Mesenchymal stem cell (in vitro differentiated cells and primary cell): ENCODE measurements around the gene NR3C2.

Source experiments
- DNase-seq: peaks from one replicate; pipeline ENCODE4 v3.0.0-alpha.2; 2013
- H2AFZ ChIP-seq: one replicate; pipeline ENCODE4 v1.6.1; 2013; ENCODE audit warnings: low read depth, mild to moderate bottlenecking, control low read depth, inconsistent platforms, low read length, moderate library complexity
- H2AK5ac ChIP-seq: 2 replicates; pipeline ENCODE4 v1.6.1; 2013; ENCODE audit warnings: low read length, moderate library complexity, mild to moderate bottlenecking, inconsistent platforms; ENCODE audit not compliant: severe bottlenecking
- H2BK120ac ChIP-seq: one replicate; pipeline ENCODE4 v1.6.1; 2013; ENCODE audit warnings: low read depth, mild to moderate bottlenecking, inconsistent platforms, low read length, moderate library complexity
- H2BK12ac ChIP-seq, 2 experiments: one replicate each; pipeline ENCODE4 v1.6.1; 2013; ENCODE audit warnings: inconsistent platforms in 2 of 2, low read length in 2 of 2, mild to moderate bottlenecking in 2 of 2, moderate library complexity in 2 of 2, control low read depth in 1 of 2
- H2BK15ac ChIP-seq: one replicate; pipeline ENCODE4 v1.6.1; 2013; ENCODE audit warnings: mild to moderate bottlenecking, low read depth, inconsistent platforms; ENCODE audit not compliant: poor library complexity, severe bottlenecking
- H2BK5ac ChIP-seq: 2 replicates; pipeline ENCODE4 v1.6.1; 2013; ENCODE audit warnings: low read depth, mild to moderate bottlenecking, low read length, control low read depth, inconsistent platforms; ENCODE audit not compliant: poor library complexity, severe bottlenecking
- H3K14ac ChIP-seq, 2 experiments: one replicate each; pipeline ENCODE4 v1.6.1; 2013; ENCODE audit warnings: inconsistent platforms in 2 of 2, low read length in 2 of 2, control low read depth in 1 of 2, mild to moderate bottlenecking in 1 of 2, moderate library complexity in 1 of 2
- H3K18ac ChIP-seq, 2 experiments: one replicate each; pipeline ENCODE4 v1.6.1; 2013; ENCODE audit warnings: inconsistent platforms in 2 of 2, low read length in 2 of 2, control low read depth in 1 of 2, low read depth in 1 of 2, mild to moderate bottlenecking in 1 of 2
- H3K23ac ChIP-seq, 2 experiments: one replicate each; pipeline ENCODE4 v1.6.1; 2013; ENCODE audit warnings: inconsistent platforms in 2 of 2, low read length in 2 of 2, mild to moderate bottlenecking in 2 of 2, moderate library complexity in 2 of 2, control low read depth in 1 of 2
- H3K27ac ChIP-seq: 2 replicates; pipeline ENCODE4 v1.5.1; 2013; ENCODE audit warnings: mild to moderate bottlenecking, moderate library complexity, low read length, control low read depth, inconsistent platforms; ENCODE audit not compliant: poor library complexity, severe bottlenecking
- H3K27me3 ChIP-seq, 2 experiments: 2 replicates each; pipeline versions ENCODE4 v1.6.1 to v1.7.0; 2013; ENCODE audit warnings: low read length in 2 of 2, mild to moderate bottlenecking in 2 of 2, moderate library complexity in 2 of 2, control low read depth in 1 of 2, inconsistent platforms in 1 of 2; ENCODE audit not compliant: control insufficient read depth in 1 of 2, insufficient read depth in 1 of 2
- H3K36me3 ChIP-seq, 2 experiments: 2 replicates each; pipeline versions ENCODE4 v1.6.1 to v1.7.0; 2013; ENCODE audit warnings: low read length in 2 of 2, control low read depth in 1 of 2, inconsistent platforms in 1 of 2, low read depth in 1 of 2, mild to moderate bottlenecking in 1 of 2; ENCODE audit not compliant: insufficient read depth in 2 of 2, control insufficient read depth in 1 of 2
- H3K4ac ChIP-seq, 2 experiments: one replicate each; pipeline ENCODE4 v1.6.1; 2013; ENCODE audit warnings: inconsistent platforms in 2 of 2, low read length in 2 of 2, mild to moderate bottlenecking in 2 of 2, moderate library complexity in 2 of 2, control low read depth in 1 of 2, low read depth in 1 of 2
- H3K4me1 ChIP-seq: 2 replicates; pipeline ENCODE4 v1.6.1; 2013; ENCODE audit warnings: low read depth, low read length, control low read depth; ENCODE audit not compliant: control insufficient read depth, insufficient read depth
- H3K4me2 ChIP-seq: 2 replicates; pipeline ENCODE4 v1.6.1; 2013; ENCODE audit warnings: low read length, mild to moderate bottlenecking, inconsistent platforms; ENCODE audit not compliant: poor library complexity, severe bottlenecking
- H3K4me3 ChIP-seq, 2 experiments: 2 replicates each; pipeline versions ENCODE4 v1.5.1 to v1.7.0; 2013; ENCODE audit warnings: low read length in 2 of 2, mild to moderate bottlenecking in 2 of 2, control low read depth in 1 of 2, low read depth in 1 of 2; ENCODE audit not compliant: insufficient read depth in 1 of 2
- H3K79me1 ChIP-seq: replicated peaks from 2 replicates; pipeline ENCODE4 v1.6.1; 2013; ENCODE audit warnings: mild to moderate bottlenecking, control low read depth, low read length, inconsistent platforms; ENCODE audit not compliant: poor library complexity, severe bottlenecking
- H3K9ac ChIP-seq: 2 replicates; pipeline ENCODE4 v1.7.0; 2013; ENCODE audit warnings: mild to moderate bottlenecking, low read length, moderate library complexity
- H3K9me3 ChIP-seq: 2 replicates; pipeline ENCODE4 v1.7.0; 2013; ENCODE audit warnings: mild to moderate bottlenecking, low read length; ENCODE audit not compliant: control insufficient read depth
- H4K8ac ChIP-seq: one replicate; pipeline ENCODE4 v1.6.1; 2013; ENCODE audit warnings: inconsistent platforms, mild to moderate bottlenecking, low read length, moderate library complexity
- H4K91ac ChIP-seq: one replicate; pipeline ENCODE4 v1.6.1; 2013; ENCODE audit warnings: mild to moderate bottlenecking, low read length, inconsistent platforms
- whole genome bisulfite sequencing: methylation state at CpG from one replicate; pipeline ENCODE4 v1.1.7; 2013; ENCODE audit warnings: mixed read lengths; 5-methylcytosine and 5-hydroxymethylcytosine counted together

The NR3C2 gene

DNA sequence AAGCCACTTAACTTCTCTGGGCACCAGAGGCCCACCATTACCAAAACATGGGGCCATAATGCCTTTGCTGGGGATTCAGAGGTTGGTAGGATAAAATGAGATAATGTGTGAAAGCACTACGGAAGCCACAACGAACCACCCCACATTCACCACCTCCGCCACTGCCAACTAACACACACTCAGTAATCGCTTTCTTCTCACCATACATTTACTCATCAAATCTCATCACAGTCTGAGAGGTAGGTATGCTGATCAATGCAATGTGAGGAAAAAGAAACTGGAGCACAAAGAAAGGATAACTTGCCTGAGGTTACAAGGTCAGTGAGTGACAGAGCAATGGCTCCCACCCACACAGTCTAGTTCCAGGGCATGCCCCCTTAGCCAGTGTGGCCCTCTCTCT is 257.3 kb downstream of the NR3C2 start:
- Histone ChIP-seq H2AFZ (no peak overlapping the region), H4K91ac (no peak overlapping the region), H3K23ac (no peak overlapping the region), H2BK5ac (no peak overlapping the region), H2BK15ac (no peak overlapping the region), H3K27me3 (no peaks in the 10 kb centered on the region), H3K4ac (no peak overlapping the region), H3K36me3 (no peaks in the 10 kb centered on the region), H4K8ac (no peak overlapping the region), H3K18ac (no peak overlapping the region), H3K4me3 (no peak overlapping the region), H3K4me1 (no peaks in the 10 kb centered on the region), H2BK12ac (no peak overlapping the region), H3K79me1 (no peaks in the 10 kb centered on the region), H2BK120ac (no peak overlapping the region), H3K4me2 (no peak overlapping the region), H3K27ac (no peak overlapping the region), H3K9me3 (no peaks in the 10 kb centered on the region), H3K14ac (no peak overlapping the region), H3K9ac (no peak overlapping the region), H2AK5ac (no peak overlapping the region)
- no CpG with 5 or more reads among the region's 4 CpGs for WGBS
- no peak for DNase-seq

DNA sequence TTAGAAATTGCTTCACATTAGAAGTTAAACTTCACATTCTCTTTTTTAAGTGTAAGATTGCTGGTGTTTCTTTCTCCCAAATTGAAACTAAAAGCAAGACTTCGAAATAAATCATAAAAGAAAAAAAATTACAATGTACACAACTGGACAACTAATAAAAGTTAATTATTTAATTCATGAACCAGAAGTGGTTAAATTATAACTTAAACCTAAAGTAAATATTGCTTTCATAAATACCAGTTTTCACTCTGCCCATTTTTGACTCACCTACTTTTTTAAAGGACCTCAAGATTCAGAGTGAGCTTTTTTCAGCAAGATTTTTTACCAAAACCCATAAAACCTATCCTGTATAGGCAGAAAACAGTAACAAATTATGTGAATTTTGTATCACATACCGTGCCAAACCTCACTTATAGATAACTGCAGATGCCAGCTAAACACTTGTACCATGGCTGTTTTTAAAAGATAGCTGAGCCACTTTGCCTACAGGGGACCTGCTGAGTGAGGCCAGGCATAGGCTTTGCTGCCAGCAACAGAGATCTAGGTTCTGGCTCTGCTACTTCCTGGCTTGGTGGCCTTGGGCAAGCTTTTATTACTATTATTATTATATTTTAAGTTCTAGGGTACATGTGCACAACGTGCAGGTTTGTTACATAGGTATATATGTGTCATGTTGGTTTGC is 259.8 kb downstream of the NR3C2 start:
- no peak for DNase-seq
- Histone ChIP-seq H4K8ac (no peak overlapping the region), H3K23ac (no peak overlapping the region), H3K4ac (no peak overlapping the region), H4K91ac (no peak overlapping the region), H3K27ac (no peak overlapping the region), H3K36me3 (peaks cover 0 to 2% of the 10 kb centered on the region in 2 experiments), H2AFZ (no peak overlapping the region), H3K14ac (no peak overlapping the region), H3K18ac (no peak overlapping the region), H2BK15ac (no peak overlapping the region), H3K4me3 (no peak overlapping the region), H3K79me1 (no peaks in the 10 kb centered on the region), H3K9ac (no peak overlapping the region), H2BK5ac (no peak overlapping the region), H3K27me3 (no peaks in the 10 kb centered on the region), H2BK12ac (no peak overlapping the region), H3K9me3 (no peaks in the 10 kb centered on the region), H3K4me2 (no peak overlapping the region), H2BK120ac (no peak overlapping the region), H3K4me1 (no peaks in the 10 kb centered on the region), H2AK5ac (no peak overlapping the region)
- 38% methylated on average over 1 of the region's 3 CpGs for WGBS

DNA sequence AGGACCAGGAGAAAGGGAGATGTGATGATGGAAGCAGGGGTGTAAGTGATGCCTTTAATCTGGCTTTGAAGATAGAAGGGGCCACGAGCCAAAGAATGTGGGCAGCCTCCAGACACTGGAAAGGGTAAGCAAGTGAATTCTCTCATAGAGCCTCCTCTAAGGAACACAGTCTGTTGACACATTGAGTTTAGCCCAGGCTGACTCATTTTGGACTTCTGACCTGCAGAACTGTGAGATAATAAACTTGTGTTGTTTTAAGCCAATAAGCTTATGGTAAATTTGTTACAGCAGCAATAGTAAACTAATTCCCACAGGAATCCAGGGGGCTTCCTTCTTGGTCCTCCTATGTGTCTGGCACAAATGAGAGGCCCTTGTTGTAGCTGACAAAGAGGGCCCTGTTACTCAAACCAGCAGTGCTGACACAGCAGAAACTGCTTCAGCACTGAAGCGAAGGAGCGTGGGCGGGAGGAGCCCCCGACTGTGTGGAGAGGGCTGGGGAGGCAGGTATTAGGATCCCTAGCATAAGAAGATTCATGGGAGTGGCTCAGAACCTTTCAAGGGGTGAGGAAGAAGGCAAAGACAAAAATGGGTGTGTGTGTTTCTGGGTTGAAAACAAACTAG is 268.7 kb downstream of the NR3C2 start:
- no peak overlapping the region for H3K14ac ChIP-seq
- no peak overlapping the region for H4K91ac ChIP-seq
- H3K4ac ChIP-seq: no peak overlapping the region
- H2AK5ac ChIP-seq: no peak overlapping the region
- H3K36me3 ChIP-seq: peaks cover 0 to 5% of the 10 kb centered on the region in 2 experiments
- no peaks in the 10 kb centered on the region for H3K27me3 ChIP-seq
- peaks cover 7% of the 10 kb centered on the region for H3K9me3 ChIP-seq
- H2BK15ac ChIP-seq: no peak overlapping the region
- H3K23ac ChIP-seq: no peak overlapping the region
- no peak overlapping the region for H2AFZ ChIP-seq
- no peaks in the 10 kb centered on the region for H3K4me1 ChIP-seq
- no peak overlapping the region for H2BK5ac ChIP-seq
- no peaks in the 10 kb centered on the region for H3K79me1 ChIP-seq
- no peak overlapping the region for H3K4me3 ChIP-seq
- WGBS: 85% methylated on average over 5 of the region's 5 CpGs
- H3K4me2 ChIP-seq: no peak overlapping the region
- H3K9ac ChIP-seq: no peak overlapping the region
- no peak for DNase-seq
- no peak overlapping the region for H4K8ac ChIP-seq
- no peak overlapping the region for H3K27ac ChIP-seq
- no peak overlapping the region for H2BK120ac ChIP-seq
- no peak overlapping the region for H2BK12ac ChIP-seq
- no peak overlapping the region for H3K18ac ChIP-seq

DNA sequence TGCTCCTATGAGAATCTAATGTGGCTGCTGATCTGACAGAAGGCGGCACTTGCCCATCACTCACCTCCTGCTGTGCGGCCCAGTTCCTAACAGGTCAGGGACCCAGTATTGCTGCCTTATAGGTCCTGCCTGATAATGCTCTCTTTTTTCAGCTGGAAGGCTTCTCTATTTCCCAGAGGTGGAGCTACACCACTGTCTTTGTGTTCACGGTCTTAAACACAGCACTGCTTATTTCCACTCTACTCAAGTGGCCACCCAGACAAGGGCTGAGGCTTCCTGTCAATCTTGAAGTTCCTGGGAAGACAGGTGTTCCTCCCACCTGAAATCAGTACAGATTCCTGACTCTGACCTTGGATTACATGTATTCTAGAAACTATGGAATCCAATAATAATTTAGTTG is 270.6 kb downstream of the NR3C2 start:
- no peaks in the 10 kb centered on the region for H3K79me1 ChIP-seq
- H3K9me3 ChIP-seq: peaks cover 7% of the 10 kb centered on the region
- H3K14ac ChIP-seq: no peak overlapping the region
- no peak overlapping the region for H2AK5ac ChIP-seq
- H3K4ac ChIP-seq: no peak overlapping the region
- H2AFZ ChIP-seq: no peak overlapping the region
- H3K4me3 ChIP-seq: no peak overlapping the region
- no peak overlapping the region for H3K9ac ChIP-seq
- no peak overlapping the region for H3K18ac ChIP-seq
- H2BK5ac ChIP-seq: no peak overlapping the region
- H2BK120ac ChIP-seq: no peak overlapping the region
- H3K36me3 ChIP-seq: peaks cover 0 to 3% of the 10 kb centered on the region in 2 experiments
- no peak overlapping the region for H4K91ac ChIP-seq
- H3K27me3 ChIP-seq: no peaks in the 10 kb centered on the region
- DNase-seq: no peak
- WGBS: 85% methylated on average over 3 of the region's 3 CpGs
- no peak overlapping the region for H4K8ac ChIP-seq
- no peak overlapping the region for H2BK15ac ChIP-seq
- H2BK12ac ChIP-seq: no peak overlapping the region
- H3K4me2 ChIP-seq: no peak overlapping the region
- H3K23ac ChIP-seq: no peak overlapping the region
- H3K27ac ChIP-seq: no peak overlapping the region
- no peaks in the 10 kb centered on the region for H3K4me1 ChIP-seq
